B cell (primary cell): ENCODE results near the gene PUS7. TPM values are rescaled to one million over a fixed set of nuclear protein-coding genes. Genes with fewer than 3 reads are reported as not detected.

ENCODE experiments used
- ATAC-seq: fragments of 200-7000 bp; cut with Tn5 transposase; one replicate; pipeline ENCODE4 v1.10.0; 2021; ENCODE audit warnings: low read depth, mild to moderate bottlenecking, moderate number of reproducible peaks, moderate library complexity
- CTCF ChIA-PET: fragments of 350-600 bp; sonication (Branson Sonifier 250); formaldehyde crosslinking; loops from one replicate; lab custom pipeline; 2021; ENCODE audit warnings: antibody characterized with exemption, inconsistent platforms; lab: Charles Lee
- POLR2A ChIA-PET: fragments of 350-600 bp; sonication (Branson Sonifier 250); formaldehyde crosslinking; loops from one replicate; lab custom pipeline; 2021; ENCODE audit warnings: antibody characterized with exemption; lab: Charles Lee
- DNase-seq: peaks from one replicate; pipeline ENCODE4 v3.0.0; 2013
- H2AFZ ChIP-seq: 2 replicates; pipeline ENCODE4 v1.6.1; 2012; ENCODE audit warnings: mild to moderate bottlenecking, low read depth, low read length; ENCODE audit not compliant: insufficient read depth, poor library complexity, severe bottlenecking
- H3K27ac ChIP-seq, 2 donors: 1 replicate in 1 of 2; 2 replicates in 1 of 2; pipeline ENCODE4 v1.5.1; 2012 to 2013; ENCODE audit warnings: low read length in 2 of 2, mild to moderate bottlenecking in 2 of 2, moderate library complexity in 1 of 2
- H3K27me3 ChIP-seq, 4 experiments: fragments of 200-600 bp in 1 of 4; sonication (generic) in 1 of 4; replicated peaks in 1 of 4; 1 replicate in 2 of 4; 2 replicates in 2 of 4; pipeline versions ENCODE4 v1.6.1 to v1.7.0; 2013 to 2016; ENCODE audit warnings: low read length in 3 of 4, mild to moderate bottlenecking in 2 of 4, mixed read lengths in 1 of 4, moderate library complexity in 1 of 4; ENCODE audit not compliant: insufficient read depth in 4 of 4, control insufficient read depth in 3 of 4; ENCODE audit errors: control extremely low read depth in 1 of 4
- H3K36me3 ChIP-seq, 2 experiments: replicated peaks in 1 of 2; 1 replicate in 1 of 2; 2 replicates in 1 of 2; pipeline versions ENCODE4 v1.6.1 to v1.7.1; 2013; ENCODE audit warnings: low read length in 1 of 2; ENCODE audit not compliant: insufficient read depth in 2 of 2, control insufficient read depth in 1 of 2; ENCODE audit errors: control extremely low read depth in 1 of 2, extremely low read depth in 1 of 2
- H3K4me1 ChIP-seq, 2 donors: fragments of 200-600 bp in 1 of 2; sonication (generic) in 1 of 2; 1 replicate in 1 of 2; 2 replicates in 1 of 2; pipeline versions ENCODE4 v1.5.1 to v1.6.1; 2013 to 2017; ENCODE audit warnings: low read length in 2 of 2; ENCODE audit not compliant: control insufficient read depth in 2 of 2, insufficient read depth in 2 of 2
- H3K4me2 ChIP-seq: replicated peaks from 2 replicates; pipeline ENCODE3; 2012; ENCODE audit warnings: mild to moderate bottlenecking, low read depth, low read length; ENCODE audit not compliant: poor library complexity, severe bottlenecking
- H3K4me3 ChIP-seq, 5 experiments: fragments of 200-600 bp in 1 of 5; sonication (generic) in 1 of 5; 1 replicate in 3 of 5; 2 replicates in 2 of 5; pipeline versions ENCODE4 v1.5.1 to v1.7.0; 2011 to 2016; ENCODE audit warnings: low read length in 4 of 5, mild to moderate bottlenecking in 4 of 5, low read depth in 2 of 5, control low read depth in 1 of 5, moderate library complexity in 1 of 5; ENCODE audit not compliant: insufficient read depth in 1 of 5; ENCODE audit errors: control extremely low read depth in 1 of 5, extremely low read depth in 1 of 5
- H3K79me2 ChIP-seq: fragments of 200-600 bp; sonication (generic); one replicate; pipeline ENCODE4 v1.6.0; 2016; ENCODE audit warnings: low read length; ENCODE audit not compliant: control insufficient read depth, insufficient read depth
- H3K9ac ChIP-seq: fragments of 200-600 bp; sonication (generic); 2 replicates; pipeline ENCODE4 v1.6.1; 2017; ENCODE audit warnings: mild to moderate bottlenecking, low read length, moderate library complexity
- H3K9me3 ChIP-seq, 3 donors: one replicate each; pipeline versions ENCODE4 v1.6.1 to v1.7.1; 2013; ENCODE audit warnings: low read length in 2 of 3; ENCODE audit not compliant: control insufficient read depth in 2 of 3, insufficient read depth in 1 of 3; ENCODE audit errors: control extremely low read depth in 1 of 3
- H4K20me1 ChIP-seq: 2 replicates; pipeline ENCODE4 v1.6.0; 2012; ENCODE audit warnings: mild to moderate bottlenecking, low read length; ENCODE audit not compliant: insufficient read depth, control insufficient read depth, poor library complexity, severe bottlenecking
- H3K27ac Mint-ChIP-seq: one replicate; pipeline ENCODE4 v1.8.0; 2021; ENCODE audit warnings: mixed read lengths
- H3K27me3 Mint-ChIP-seq: one replicate; pipeline ENCODE4 v1.8.0; 2021; ENCODE audit warnings: mixed read lengths
- H3K4me1 Mint-ChIP-seq: one replicate; pipeline ENCODE4 v1.8.0; 2021; ENCODE audit warnings: mixed read lengths
- H3K4me3 Mint-ChIP-seq: one replicate; pipeline ENCODE4 v1.8.0; 2021; ENCODE audit warnings: mixed read lengths
- H3K9me3 Mint-ChIP-seq: one replicate; pipeline ENCODE4 v1.8.0; 2022; ENCODE audit warnings: mixed read lengths; ENCODE audit not compliant: insufficient read depth
- EZH2 ChIP-seq: IDR thresholded peaks from 2 replicates; pipeline ENCODE4 v1.6.1; 2012; ENCODE audit warnings: borderline replicate concordance, low read depth, mild to moderate bottlenecking, moderate library complexity, low read length; ENCODE audit not compliant: insufficient read depth, poor library complexity, severe bottlenecking
- WGBS: methylation state at CpG from one replicate; pipeline ENCODE4 v1.1.5; 2013; ENCODE audit warnings: missing lambda C conversion rate; ENCODE audit not compliant: insufficient coverage; 5-methylcytosine and 5-hydroxymethylcytosine counted together
- intact Hi-C: fragments of 100-400 bp; cut with micrococcal nuclease; formaldehyde crosslinking; loops from one replicate; pipeline ENCODE4 v1.10.0; 2022
- polyA plus RNA-seq: library from polyadenylated mRNA; depleted of rRNA; stranded (reverse); fragments of >200 nt; gene quantifications from 2 replicates; pipeline ENCODE4 v1.2.3, GENCODE V29; 2012
- total RNA-seq, 2 donors: library from RNA; stranded (reverse); fragments of 120-200 nt in 1 of 2; gene quantifications; 1 replicate in 1 of 2; 2 replicates in 1 of 2; pipeline versions ENCODE4 v1.2.3 to v1.2.4, GENCODE V29; 2013 to 2022
- TF ChIP-seq, protein P1 (sequence below): fragments of 200-600 bp; IDR thresholded peaks from one replicate; pipeline ENCODE4 v1.8.0; 2022; ENCODE audit warnings: antibody characterized with exemption, mild to moderate bottlenecking

PUS7 gene
- total and polyA plus RNA-seq, 2 donors (not counting 1 experiment from before 2014, with no cell fraction given) = 2.0 to 7.7 TPM

DNA sequence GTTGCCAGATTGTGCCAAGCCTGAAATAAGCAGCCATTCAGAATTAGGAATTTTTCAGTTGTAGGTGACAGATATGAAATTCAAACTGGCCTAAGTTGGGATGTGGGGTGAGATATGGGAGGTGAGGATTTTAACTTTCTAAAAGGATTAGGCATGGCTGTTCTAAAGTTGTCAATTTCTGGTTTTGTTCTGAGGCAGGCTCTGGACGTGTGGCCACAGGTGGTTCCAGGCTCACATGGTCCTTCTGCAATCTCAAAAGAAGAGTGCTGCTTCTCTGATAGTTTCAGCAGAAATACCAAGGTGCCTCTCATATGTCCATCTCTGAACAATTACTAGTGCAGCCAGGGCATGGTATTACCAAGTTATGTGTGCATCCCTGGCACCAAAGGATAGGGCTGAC, 37.9 kb upstream of the PUS7 start:
- ChIA-PET CTCF (interaction anchor here (0.5 kb wide), 1 partner anchor 81 kb away, joined by 4 read pairs; no protein-coding TSS in a partner anchor), POLR2A (no interaction called here)
- 86% methylated on average over 1 of the region's 1 CpG for WGBS
- H3K4me1 ChIP-seq = no peaks in the 10 kb centered on the region
- DNase-seq (no peak), ATAC-seq (no peak)
- no peaks in the 10 kb centered on the region for H3K27me3 ChIP-seq
- no peak overlapping the region for H3K9ac ChIP-seq
- Mint-ChIP-seq H3K27ac (no peak overlapping the region), H3K9me3 (no peaks in the 10 kb centered on the region), H3K4me1 (no peaks in the 10 kb centered on the region), H3K4me3 (no peak overlapping the region), H3K27me3 (no peaks in the 10 kb centered on the region)
- H3K79me2 ChIP-seq = peaks cover 2% of the 10 kb centered on the region
- H3K4me3 ChIP-seq = no peak overlapping the region
- H2AFZ ChIP-seq = no peak overlapping the region
- TF ChIP-seq, protein P1, sequence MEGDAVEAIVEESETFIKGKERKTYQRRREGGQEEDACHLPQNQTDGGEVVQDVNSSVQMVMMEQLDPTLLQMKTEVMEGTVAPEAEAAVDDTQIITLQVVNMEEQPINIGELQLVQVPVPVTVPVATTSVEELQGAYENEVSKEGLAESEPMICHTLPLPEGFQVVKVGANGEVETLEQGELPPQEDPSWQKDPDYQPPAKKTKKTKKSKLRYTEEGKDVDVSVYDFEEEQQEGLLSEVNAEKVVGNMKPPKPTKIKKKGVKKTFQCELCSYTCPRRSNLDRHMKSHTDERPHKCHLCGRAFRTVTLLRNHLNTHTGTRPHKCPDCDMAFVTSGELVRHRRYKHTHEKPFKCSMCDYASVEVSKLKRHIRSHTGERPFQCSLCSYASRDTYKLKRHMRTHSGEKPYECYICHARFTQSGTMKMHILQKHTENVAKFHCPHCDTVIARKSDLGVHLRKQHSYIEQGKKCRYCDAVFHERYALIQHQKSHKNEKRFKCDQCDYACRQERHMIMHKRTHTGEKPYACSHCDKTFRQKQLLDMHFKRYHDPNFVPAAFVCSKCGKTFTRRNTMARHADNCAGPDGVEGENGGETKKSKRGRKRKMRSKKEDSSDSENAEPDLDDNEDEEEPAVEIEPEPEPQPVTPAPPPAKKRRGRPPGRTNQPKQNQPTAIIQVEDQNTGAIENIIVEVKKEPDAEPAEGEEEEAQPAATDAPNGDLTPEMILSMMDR = no peak
- no peak for TF ChIP-seq EZH2
- H4K20me1 ChIP-seq = no peaks in the 10 kb centered on the region
- H3K27ac ChIP-seq = no peak overlapping the region
- peaks cover 15 to 58% of the 10 kb centered on the region in 2 experiments for H3K36me3 ChIP-seq
- H3K4me2 ChIP-seq = no peak overlapping the region
- no peaks in the 10 kb centered on the region for H3K9me3 ChIP-seq
- intact Hi-C loops = no loop called here

DNA sequence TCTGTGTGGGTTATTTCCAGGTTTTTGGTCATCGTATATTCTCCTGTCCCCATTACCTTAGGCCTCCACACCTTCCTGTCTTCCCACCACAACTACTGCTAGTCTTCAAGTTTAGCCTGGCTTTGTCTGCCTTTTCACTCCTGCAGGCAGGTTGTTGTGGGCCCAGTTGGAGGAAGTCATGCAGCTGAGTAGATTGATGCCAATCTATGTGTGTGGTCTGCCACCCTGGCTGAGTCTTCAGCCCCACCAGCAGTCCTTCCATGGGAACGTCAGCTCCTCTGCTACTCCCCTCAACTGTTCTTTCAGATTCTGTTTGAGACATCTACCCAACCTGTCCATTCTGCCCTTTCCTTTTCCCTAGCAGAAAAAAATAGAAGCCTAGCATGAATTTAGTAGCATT, 16.3 kb upstream of the PUS7 start:
- Histone ChIP-seq H4K20me1 (no peaks in the 10 kb centered on the region), H3K79me2 (peaks cover 41% of the 10 kb centered on the region), H3K36me3 (peaks cover 8 to 53% of the 10 kb centered on the region in 2 experiments), H3K27me3 (no peaks in the 10 kb centered on the region), H3K4me2 (no peak overlapping the region), H3K9me3 (no peaks in the 10 kb centered on the region), H3K4me3 (no peak overlapping the region), H3K9ac (no peak overlapping the region), H3K4me1 (peaks cover 5% of the 10 kb centered on the region in 2 donors), H2AFZ (no peak overlapping the region), H3K27ac (no peak overlapping the region)
- 80% methylated on average over 1 of the region's 2 CpGs for WGBS
- POLR2A ChIA-PET = no interaction called here
- H3K27ac Mint-ChIP-seq = no peak overlapping the region
- intact Hi-C loops = no loop called here
- no peak for DNase-seq
- peaks cover 6% of the 10 kb centered on the region for H3K4me1 Mint-ChIP-seq
- TF ChIP-seq EZH2 = no peak
- TF ChIP-seq, protein P1 = no peak
- CTCF ChIA-PET = no interaction called here
- H3K27me3 Mint-ChIP-seq = no peaks in the 10 kb centered on the region
- no peaks in the 10 kb centered on the region for H3K9me3 Mint-ChIP-seq
- no peak for ATAC-seq
- no peak overlapping the region for H3K4me3 Mint-ChIP-seq
